ENCODE data around the gene RUBCN.
"Not testable (repeated sequence)": the region's sequence is repeated elsewhere in the genome, so short reads cannot be mapped to it uniquely, and the experiment has no call there.

The RUBCN gene

DNA sequence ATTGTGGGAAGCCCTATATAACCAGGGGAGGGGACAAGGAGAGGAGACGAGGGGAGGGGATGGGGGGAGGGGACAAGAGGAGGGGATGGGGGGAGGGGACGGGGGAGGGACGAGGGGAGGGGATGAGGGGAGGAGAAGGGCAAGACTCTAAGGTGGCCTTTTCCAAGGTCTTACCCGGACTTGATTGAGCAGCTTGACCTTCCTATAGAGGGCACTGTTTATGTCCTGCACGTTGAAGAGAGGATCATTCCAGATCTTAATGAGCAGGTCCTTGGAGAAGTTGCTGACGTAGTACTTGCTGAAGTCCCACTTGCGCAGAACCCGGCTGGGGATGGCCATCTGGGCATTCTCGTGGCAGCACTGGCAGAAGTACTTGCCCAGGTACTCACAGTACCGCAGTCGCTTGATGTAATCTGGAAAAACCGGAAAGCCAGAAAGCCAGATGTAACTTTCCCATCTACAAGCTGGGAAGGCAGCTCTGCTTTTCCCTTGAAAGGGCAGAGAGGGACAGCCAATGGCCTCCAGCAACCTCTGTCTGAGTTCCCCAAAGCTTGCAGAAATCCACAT, 55.7 kb downstream of the RUBCN start:
- DNase-seq: no peak

DNA sequence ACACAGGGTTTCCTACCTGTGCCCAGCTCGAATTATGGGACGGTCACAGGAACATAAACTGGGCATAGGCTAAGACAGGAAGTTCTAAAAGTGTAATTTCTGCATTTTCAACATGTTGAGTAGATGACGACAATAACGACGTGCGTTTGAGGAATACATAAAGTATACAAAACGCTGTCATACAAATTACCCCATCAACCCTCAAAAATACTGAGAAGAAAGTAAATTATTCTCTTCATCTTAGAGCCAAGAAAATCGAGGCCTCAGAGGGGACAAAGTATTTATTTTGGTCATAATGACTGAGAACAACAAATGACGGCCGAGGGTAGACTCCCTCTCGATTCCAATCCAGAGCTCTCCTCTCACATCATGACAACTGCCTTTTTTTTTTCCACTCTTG, 60.8 kb downstream of the RUBCN start:
- no peak for DNase-seq

DNA sequence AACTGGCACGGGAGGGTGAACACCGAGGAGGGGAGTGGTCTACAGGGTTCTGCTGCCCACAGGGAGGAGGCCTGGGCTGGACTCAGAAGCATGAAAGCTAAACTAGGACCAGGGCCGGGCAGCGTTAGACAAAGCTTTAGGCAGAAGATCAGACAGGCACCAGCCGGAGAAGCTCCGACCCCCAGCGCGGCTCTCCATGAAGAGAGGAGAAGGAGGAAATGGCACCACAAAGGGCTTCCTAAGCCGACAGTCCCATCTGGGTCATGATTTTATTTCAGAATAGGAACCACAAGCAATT, 61.2 kb downstream of the RUBCN start:
- DNase-seq: no peak

DNA sequence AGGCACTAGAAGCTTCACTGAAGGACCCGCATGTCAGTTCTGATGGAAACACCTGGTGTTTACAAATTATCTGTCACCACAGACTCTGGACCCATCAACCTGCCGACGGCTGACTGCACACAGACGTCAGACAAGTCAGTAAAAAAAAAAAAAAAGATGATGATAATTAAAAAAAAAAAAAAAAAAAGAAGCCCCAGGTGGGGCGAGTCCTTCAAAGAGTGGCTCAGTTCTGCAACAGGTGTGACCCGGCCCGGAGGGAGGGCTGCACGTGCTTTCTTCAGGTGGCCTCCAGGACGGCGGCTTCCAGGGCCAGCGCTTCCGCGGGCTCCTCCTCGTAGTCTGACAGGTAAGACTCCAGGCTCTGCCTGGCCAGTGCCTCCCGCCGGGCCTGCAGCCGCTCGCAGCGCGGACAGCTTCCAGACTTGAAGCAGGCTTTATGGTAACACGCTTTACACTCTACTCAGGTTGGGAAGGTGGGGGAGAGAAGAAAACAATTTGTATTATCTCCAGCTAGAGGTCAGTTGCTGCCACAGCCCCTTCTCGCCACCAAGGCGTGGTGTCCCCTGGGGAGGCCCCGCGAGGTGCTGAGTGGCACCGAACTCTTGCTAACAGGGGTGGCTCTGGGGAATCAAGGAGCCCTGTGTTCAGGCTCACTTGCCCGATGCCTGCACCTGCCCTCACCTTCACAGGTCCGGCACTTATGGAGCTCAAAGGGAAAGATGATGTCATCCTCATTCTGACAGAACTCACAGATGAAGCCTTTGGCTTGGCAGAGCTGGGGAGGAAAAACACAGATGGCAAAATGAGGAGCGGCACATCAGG, 61.8 kb downstream of the RUBCN start:
- DNase-seq: no peak

DNA sequence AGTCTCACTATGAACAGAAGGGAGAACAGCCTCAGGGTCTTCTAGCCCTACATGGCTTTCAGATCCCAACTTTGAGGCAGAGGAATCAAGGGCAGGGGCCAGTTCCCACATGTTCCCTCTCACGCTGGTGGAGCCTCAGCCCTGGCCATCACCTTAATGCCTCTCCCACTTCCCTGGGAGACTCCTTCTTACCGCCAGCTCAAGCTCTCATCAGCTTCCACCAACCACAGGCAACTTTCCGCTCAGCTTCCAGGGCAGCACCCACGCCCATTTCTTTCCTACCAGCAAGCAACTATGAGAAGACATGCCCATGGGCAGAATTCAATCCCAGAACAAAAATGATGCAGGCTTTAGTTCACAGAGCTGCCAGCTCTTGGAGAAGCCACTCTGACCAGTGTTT, 63.5 kb downstream of the RUBCN start:
- DNase-seq: no peak

DNA sequence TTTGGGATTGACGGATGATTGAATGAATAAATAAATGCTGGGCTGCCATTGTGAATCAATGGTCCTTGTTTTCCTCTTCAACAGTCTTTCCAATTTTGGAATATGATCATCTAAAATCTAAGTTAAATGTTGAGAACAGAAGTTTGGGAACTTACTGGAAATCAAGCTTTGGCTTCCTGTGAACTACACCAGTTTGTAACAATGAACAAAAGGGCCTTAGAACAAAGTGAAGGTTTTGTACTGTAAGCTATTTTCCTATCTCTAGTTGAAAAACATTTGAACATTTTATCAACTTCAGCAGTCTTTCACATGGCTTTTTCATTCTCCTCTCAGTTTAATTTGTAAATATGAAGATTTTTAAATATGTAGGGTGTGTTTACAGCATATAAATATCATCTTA, 66.3 kb downstream of the RUBCN start:
- no peak for DNase-seq

DNA sequence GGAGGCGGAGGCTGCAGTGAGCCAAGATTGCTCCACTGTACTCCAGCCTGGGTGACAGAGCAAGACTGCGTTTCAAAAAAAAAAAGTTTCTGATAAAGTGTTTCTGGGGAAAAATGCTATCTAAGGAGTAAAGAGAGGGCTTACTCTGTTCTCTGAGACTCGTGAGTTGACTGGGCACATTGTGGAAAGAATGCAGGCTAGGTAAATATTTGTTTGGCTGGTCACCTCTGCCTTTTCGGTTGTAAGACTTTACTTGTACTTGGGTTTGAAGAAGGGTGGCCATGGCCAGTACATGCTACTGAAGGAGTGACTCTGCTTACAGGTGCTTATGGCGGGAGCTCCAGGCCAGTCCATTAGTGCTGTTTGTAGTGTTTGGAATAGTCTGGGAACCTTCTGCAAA, 68.7 kb downstream of the RUBCN start:
- DNase-seq: no peak

DNA sequence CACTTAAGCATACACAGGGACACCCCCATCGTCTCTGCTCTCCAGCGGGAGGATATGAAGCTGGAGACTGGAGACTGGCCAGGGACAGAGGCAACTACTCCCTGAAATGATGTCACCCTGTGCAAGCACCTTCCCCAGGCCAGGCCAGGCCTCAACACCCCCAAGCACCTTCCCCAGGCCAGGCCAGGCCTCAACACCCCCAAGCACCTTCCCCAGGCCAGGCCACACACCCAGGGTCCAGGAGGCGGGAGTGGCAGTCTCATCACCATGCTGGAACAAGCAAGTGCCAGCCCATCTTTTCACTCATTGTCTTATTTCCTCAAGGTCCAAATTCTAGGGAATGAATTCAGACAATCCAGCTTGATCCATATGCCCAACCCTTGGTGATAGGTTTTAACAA, 69.4 kb downstream of the RUBCN start:
- not testable (repeated sequence) for DNase-seq

DNA sequence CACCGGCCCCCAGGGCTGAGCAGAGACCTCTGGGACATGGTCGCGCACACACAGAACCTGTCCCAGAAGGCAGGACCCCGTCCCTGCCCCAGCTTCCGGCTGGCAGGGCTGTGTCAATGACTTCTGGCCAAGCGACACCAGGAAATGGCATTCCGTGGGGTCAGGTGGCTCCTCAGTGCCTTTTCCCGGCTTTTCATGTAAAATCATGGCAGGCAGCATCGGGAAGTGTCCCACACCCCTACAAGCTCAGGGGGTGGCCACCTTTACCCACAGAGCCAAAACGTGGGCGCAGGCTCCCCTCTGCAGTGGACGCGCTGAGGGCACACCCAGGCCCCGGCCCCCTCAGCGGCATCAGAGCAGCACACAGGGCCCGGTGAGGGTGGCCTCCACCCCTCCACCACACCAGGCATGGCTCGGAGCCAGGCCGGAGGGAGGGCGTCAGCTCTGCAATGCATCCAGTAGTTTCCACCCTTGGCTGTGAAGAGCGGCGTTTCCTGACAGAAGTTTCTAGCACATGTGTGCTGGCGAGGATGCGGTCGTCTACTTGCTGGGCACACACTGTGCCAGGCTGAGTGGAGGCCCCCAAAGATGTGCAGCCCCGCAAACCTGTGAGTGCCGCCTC, 70.4 kb downstream of the RUBCN start:
- DNase-seq: not testable (repeated sequence)

DNA sequence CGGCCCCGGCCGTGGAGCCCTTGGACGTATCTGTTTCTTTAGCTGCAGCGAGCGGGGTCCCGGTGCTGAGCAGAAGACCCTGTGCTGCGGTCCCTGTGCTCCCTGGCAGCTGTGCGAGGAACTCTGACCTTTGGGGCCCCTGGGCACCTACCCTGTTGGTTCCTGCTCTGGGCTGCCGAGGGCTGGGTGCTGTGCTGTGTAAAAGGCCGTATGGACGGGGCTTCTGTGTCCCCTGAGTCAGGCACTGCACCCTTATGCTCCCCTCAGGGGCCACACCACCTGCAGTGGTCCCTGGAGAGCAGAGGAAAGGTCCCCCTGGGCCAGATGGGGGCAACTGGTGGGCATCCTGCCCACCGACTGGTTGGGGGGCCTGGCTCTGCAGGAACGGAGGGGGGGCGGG, 71.2 kb downstream of the RUBCN start:
- not testable (repeated sequence) for DNase-seq

DNA sequence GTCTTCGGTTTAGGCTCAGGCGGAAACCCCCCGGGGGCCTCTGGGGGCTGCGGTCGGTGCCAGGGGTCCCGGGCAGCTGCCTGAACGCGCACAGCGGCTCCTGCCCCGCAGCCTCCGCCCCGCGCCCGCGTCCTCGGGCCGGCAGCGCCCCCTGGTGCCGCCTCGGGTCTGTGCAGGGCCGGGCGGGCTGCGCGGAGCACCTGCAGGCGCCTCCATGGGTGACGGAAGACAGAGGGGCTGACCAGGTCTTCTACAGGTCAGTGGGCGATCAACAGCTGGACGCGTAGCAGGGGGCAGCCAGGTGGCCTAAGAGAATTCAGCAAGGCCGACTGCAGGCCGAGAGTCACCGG, 71.6 kb downstream of the RUBCN start:
- not testable (repeated sequence) for DNase-seq

DNA sequence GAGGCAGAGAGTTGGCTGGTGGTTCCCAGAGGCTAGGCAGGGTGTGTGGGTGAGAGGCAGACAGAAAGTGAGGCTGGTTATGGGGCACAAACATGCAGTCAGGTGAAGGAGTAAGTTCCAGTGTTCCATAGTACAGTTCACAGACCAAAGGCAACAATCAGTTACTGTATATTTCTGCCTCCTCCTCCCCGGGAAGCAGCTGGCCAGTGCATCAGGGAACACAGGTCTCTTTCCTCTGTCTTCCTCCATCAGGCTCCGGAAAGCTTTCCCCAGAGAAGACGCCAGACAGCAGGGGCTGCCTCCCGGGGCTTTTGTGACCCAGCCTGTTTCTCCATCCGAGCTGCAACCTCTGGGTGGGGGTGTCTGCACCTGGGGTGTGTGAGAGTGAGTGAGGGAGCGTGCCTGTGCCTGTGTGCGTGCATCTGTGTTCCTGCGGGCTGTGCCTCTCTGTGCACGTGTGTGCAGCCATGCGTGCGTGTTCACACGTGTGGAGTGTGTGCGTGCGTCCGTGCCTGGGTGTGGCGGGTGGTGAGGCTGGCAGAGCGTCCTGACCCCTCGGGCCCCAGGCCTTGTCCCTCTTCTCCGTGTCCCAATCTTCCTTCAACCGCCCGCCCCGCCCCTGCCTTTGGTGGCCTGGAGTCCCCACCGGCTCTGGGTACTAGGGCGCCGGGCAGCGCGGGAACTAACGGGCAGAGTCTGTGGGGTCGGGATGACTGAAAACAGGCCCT, 72.1 kb downstream of the RUBCN start:
- not testable (repeated sequence) for DNase-seq

DNA sequence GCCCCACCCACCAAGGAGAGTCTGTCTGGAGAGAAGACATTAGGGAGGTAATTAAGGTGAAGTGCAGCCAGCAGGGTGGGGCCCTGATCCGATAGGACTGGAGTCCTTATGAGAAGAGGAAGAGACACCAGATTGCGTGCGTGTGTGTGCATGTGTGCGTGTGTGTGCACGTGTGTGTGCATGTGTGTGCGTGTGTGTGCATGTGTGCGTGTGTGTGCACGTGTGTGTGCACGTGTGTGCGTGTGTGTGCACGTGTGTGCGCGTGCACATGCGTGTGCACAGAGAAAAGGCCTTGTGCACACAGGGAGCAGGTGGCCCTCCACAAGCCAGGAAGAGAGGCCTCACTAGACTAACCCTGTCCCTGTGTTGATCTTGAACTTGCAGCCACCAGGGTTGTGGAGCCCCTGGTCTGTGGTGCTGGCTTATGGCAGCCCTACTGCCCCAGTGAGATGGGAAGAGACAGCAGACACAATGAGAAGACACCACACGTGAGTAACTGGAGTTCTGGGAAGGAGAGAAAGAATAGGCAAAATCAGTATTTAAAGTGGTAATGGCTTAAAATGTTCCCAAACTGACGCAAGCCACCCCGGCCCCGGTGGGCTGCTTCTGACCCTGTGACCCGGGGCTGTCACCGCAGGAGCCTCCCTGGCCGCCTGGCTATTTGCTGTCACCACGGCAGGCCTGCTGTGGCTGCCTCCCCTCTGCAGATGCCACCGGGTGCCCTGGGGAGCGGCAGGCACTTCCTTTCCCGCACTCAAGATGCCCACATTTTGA, 73.2 kb downstream of the RUBCN start:
- not testable (repeated sequence) for DNase-seq

DNA sequence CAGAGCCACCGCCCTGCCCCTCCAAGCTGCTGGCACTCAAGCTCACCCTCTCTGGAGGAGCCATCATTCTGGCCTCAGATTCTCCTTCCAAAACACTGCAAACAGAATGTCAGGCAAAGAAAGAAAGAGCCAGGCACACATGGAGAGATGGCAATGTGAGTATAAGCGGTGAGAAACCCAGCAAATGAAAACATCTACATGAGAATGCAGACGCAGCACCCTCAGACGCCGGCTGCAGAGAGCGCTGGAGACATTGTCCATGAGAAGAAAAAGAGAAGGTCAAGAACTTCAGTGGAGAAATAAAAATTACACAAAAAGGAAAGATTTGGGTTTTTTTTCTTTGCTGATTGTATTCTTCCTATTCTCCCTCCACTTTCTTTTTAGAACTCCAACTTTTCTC, 74.4 kb downstream of the RUBCN start:
- DNase-seq: not testable (repeated sequence)

DNA sequence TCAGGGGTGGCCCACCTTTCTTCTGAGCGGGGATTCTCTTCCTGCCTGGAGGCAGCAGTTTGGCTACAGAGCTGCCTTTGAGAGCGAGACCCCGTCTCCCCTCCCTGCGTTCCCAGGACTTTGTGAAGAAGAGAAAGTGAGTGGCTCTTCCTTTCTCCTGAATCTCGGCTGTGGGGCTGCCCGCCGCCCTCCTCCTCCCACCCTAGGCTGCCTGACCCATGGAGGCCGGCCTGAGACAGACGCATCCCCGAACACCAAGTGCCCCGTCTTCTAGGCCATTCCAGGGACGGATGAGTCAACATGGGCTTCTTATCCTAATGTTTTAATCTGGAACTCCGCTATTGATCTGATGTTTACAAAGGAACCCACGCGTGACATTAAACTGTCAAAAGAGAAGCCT, 74.8 kb downstream of the RUBCN start:
- DNase-seq: not testable (repeated sequence)

DNA sequence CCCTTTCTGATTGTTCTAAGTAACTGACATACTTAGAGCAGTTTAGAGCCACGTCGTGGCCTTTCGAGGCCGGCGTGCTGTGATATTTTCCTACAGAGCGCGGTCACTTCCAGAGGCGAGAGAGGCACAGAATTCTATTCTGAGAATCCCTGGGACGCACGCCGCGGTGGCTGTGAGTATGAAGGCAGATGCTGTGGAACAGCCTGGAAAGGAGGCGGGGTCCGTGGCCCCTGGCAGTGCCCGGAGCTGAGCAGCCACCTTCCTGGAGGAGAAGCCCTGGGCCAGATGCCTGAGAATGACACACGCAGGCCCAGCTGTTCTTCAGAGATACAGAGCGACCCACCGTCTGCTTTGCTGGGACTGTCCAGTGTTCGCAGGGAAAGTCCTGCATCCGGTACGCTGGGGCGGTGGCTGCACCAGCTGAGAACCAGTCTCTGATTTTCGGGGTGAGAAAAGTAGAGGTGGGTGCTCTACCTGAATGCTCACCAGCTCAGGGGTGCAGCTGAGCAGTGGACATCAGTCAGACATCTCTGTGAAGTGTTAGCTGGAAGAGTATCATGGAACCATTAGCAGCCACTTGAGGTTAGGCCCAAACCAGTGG, 75.4 kb downstream of the RUBCN start:
- DNase-seq: not testable (repeated sequence)

DNA sequence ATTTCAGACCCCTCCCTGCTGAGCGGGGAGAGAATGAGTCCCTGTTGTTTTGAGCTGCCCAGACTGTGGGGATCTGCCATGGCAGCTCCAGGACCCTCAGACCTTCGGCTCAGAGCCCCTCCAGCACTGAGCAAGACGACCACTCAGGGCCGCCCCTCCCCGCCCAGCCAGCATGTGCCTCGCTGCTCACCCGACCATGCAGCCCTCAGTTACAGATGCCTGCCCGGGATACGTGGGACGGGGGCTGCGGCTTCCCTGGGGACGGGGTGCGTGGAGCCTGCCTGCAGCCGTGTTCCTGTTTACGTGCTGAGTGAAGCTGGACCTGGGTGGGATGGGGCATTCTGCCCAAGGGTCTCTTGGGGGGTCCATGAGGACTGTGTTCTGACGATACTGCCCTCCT, 77.0 kb downstream of the RUBCN start:
- not testable (repeated sequence) for DNase-seq

DNA sequence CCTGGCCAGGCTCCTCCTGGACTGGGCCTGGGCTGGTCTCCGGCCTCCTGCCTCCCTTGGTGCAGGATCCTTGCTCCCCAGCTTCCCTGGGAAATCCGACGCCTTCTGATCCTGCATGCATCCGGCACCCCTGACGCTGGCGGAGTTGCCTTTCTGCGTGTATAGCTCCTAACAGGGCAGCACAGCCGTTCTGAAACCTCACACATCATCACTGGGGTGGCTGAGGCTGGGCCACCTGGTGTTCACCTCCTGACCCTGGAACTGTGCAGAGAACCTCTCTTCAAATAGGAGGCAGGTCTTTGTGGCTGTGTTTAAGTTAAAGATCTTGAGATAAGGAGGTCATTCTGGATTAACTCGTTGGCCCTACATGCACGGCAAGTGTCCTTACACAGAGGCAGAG, 77.6 kb downstream of the RUBCN start:
- not testable (repeated sequence) for DNase-seq

DNA sequence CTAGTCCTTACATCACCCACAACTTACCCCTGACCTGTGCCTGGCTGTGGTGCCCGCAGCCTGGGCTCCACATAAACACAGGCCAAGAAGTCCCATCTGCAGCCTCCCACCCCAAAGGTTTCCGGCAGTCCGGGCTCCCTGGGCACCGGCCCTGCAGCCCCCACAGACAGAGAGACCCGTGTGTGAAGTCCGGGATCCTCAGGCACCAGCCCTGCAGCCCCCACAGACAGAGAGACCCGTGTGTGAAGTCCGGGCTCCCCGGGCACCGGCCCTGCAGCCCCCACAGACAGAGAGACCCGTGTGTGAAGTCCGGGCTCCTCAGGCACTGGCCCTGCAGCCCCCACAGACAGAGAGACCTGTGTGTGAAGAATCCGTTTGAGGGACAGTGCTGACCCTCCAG, 78.0 kb downstream of the RUBCN start:
- DNase-seq: not testable (repeated sequence)

DNA sequence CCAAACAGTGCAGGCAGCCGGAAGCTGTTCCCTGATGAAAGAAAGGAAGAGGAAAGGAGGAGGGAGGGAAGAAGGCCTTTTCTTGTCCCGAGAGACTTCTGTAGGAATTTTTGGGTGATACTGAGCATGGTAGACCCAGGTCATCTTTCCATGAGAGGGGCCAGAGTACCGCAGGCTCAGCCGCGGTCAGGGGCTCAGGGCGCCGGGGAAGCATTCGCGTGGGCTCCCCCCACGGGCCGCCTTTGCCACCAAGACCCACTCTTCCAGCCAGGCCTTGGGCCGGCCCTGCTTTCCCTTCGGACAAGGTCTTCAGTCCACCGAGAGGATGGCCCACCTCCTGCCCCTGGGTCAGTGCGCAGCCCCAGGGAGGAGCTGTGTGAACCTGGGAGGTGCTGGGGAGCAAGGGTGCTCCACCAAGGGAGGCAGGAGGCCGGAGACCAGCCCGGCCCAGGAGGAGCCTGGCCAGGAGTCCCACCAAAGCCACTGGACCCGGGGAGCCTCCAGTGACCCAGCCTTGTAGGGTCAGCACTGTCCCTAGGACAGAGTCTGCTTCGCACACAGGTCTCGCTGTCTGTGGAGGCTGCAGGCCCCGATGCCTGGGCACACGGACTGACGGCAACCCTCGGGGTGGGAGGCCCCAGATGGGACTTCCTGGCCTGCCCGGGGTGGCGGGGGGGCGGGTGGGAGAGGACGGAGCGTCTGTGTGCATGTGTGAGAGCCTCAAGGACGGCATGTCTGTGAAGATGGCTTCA, 79.0 kb downstream of the RUBCN start:
- DNase-seq: not testable (repeated sequence)

DNA sequence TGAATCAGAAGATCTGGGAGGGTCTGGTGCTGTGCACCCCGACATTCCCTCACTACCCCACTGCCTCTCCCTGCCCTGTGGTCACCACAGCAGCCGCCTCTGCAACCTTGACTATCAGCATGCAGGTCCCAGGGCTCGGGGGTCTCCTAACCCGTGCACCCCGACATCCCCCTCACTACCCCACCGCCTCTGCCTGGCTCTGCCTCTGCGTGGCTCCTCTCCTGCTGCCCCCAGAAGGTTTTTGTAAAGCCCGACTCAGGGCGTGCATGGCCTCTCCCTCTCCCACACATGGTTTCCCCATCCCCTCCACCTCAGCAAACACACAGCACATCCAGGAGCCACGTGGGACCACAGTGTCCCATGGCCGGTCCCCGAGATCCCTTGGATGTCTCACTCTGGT, 79.7 kb downstream of the RUBCN start:
- DNase-seq: not testable (repeated sequence)

DNA sequence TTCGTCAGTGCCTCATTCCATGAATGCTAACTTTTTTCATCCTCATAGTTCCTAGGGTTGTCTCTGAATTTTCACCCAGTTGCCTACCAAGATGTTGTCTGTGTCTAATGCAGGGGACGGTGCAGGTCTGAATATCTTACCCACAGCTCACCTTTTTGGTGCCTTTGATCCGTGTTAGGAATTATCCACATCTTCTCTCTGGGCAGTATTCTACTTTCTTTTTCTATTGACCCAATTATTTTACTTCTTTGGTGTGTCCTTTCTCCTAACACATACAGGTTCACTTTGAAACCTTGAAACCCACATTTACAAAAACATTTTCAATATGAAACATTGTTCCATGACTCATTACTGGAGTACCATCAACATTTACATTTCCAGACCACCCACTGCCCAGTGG, 80.6 kb downstream of the RUBCN start:
- not testable (repeated sequence) for DNase-seq
